HG02884 (cell line): Measurements from ENCODE around the gene RAD51D.
"Not testable (repeated sequence)": the region's sequence is repeated elsewhere in the genome, so short reads cannot be mapped to it uniquely, and the experiment has no call there.

ENCODE experiments used
- ATAC-seq: cut with Tn5 transposase; IDR thresholded peaks from one replicate; pipeline ENCODE4 v1.9.1; 2021; ENCODE audit warnings: mild to moderate bottlenecking, moderate library complexity; ENCODE audit not compliant: unreplicated experiment

Gene RAD51D

GRCh38 chr17:35095741-35096140 is 23.9 kb downstream of the RAD51D start:
- ATAC-seq, result no peak

GRCh38 chr17:35094902-35095301 is 24.8 kb downstream of the RAD51D start:
- ATAC-seq, result no peak

- not testable (repeated sequence) for ATAC-seq
These were observed 29.0 kb downstream of the RAD51D start for GRCh38 chr17:35090707-35091106.

- ATAC-seq, result peak; percentile 10
These were observed 29.9 kb downstream of the RAD51D start for GRCh38 chr17:35089586-35090296.

GRCh38 chr17:35088881-35089585 is 30.6 kb downstream of the RAD51D start:
- ATAC-seq, result peak; percentile 75

- ATAC-seq, result no peak
These were observed 31.2 kb downstream of the RAD51D start for GRCh38 chr17:35088356-35088880.

GRCh38 chr17:35087731-35088355 is 31.8 kb downstream of the RAD51D start:
- ATAC-seq, result no peak

- ATAC-seq, result no peak
These were observed 32.6 kb downstream of the RAD51D start for GRCh38 chr17:35086931-35087573.

- no peak for ATAC-seq
These were observed 33.5 kb downstream of the RAD51D start for GRCh38 chr17:35086164-35086563.

GRCh38 chr17:35084987-35085386 is 34.7 kb downstream of the RAD51D start:
- no peak for ATAC-seq

GRCh38 chr17:35083071-35083470 is 36.6 kb downstream of the RAD51D start:
- ATAC-seq, result no peak

- ATAC-seq, result no peak
These were observed 37.5 kb downstream of the RAD51D start for GRCh38 chr17:35082073-35082657.

- no peak for ATAC-seq
These were observed 38.0 kb downstream of the RAD51D start for GRCh38 chr17:35081638-35082037.

- ATAC-seq, result no peak
These were observed 39.1 kb downstream of the RAD51D start for GRCh38 chr17:35080536-35080935.

- ATAC-seq, result no peak
These were observed 39.9 kb downstream of the RAD51D start for GRCh38 chr17:35079547-35080423.

- ATAC-seq, result no peak
These were observed 42.8 kb downstream of the RAD51D start for GRCh38 chr17:35076874-35077273.

GRCh38 chr17:35074711-35075707 is 44.7 kb downstream of the RAD51D start:
- no peak for ATAC-seq

- ATAC-seq, result no peak
These were observed 45.6 kb downstream of the RAD51D start for GRCh38 chr17:35073991-35074627.
